HG03442 (cell line): ENCODE results near the gene TRIP10.

Experiments
- ATAC-seq: cut with Tn5 transposase; IDR thresholded peaks from one replicate; pipeline ENCODE4 v1.9.1; 2021; ENCODE audit warnings: mild to moderate bottlenecking, moderate library complexity; ENCODE audit not compliant: unreplicated experiment

TRIP10 gene

GRCh38 chr19:6711605-6712004 is 27.9 kb upstream of the TRIP10 start:
- ATAC-seq, result no peak

- no peak for ATAC-seq
Observed at GRCh38 chr19:6712231-6712630, 27.2 kb upstream of the TRIP10 start.

GRCh38 chr19:6712692-6713670 is 26.5 kb upstream of the TRIP10 start:
- no peak for ATAC-seq

GRCh38 chr19:6713773-6714692 is 25.4 kb upstream of the TRIP10 start:
- no peak for ATAC-seq

GRCh38 chr19:6714749-6715555 is 24.5 kb upstream of the TRIP10 start:
- ATAC-seq, result no peak

GRCh38 chr19:6716610-6716970 is 22.9 kb upstream of the TRIP10 start:
- ATAC-seq, result no peak

- no peak for ATAC-seq
Observed at GRCh38 chr19:6717036-6717435, 22.4 kb upstream of the TRIP10 start.

- no peak for ATAC-seq
Observed at GRCh38 chr19:6717441-6717971, 22.0 kb upstream of the TRIP10 start.

- ATAC-seq, result no peak
Observed at GRCh38 chr19:6718111-6718740, 21.3 kb upstream of the TRIP10 start.

GRCh38 chr19:6718741-6719539 is 20.5 kb upstream of the TRIP10 start:
- ATAC-seq, result no peak

- ATAC-seq, result no peak
Observed at GRCh38 chr19:6719540-6719861, 20.0 kb upstream of the TRIP10 start.

- ATAC-seq, result no peak
Observed at GRCh38 chr19:6719992-6720368, 19.5 kb upstream of the TRIP10 start.

- no peak for ATAC-seq
Observed at GRCh38 chr19:6720369-6721137, 18.9 kb upstream of the TRIP10 start, which contains the start of gene C3. C3 (minus strand) TSS chr19:6720650; CDS start chr19:6720589, 61 bp downstream.

- no peak for ATAC-seq
Observed at GRCh38 chr19:6721138-6721474, 18.4 kb upstream of the TRIP10 start.

GRCh38 chr19:6721773-6722172 is 17.7 kb upstream of the TRIP10 start:
- no peak for ATAC-seq

GRCh38 chr19:6723108-6723618 is 16.3 kb upstream of the TRIP10 start:
- ATAC-seq, result no peak

GRCh38 chr19:6723738-6724137 is 15.7 kb upstream of the TRIP10 start:
- no peak for ATAC-seq

GRCh38 chr19:6724631-6725492 is 14.6 kb upstream of the TRIP10 start:
- ATAC-seq, result no peak
